Mesodermal cell (in vitro differentiated cells): ENCODE measurements around the gene OPA3.

ENCODE experiments used
- H3K27ac ChIP-seq: 2 replicates; pipeline ENCODE4 v1.7.0; 2013; ENCODE audit warnings: mild to moderate bottlenecking, low read depth, low read length, moderate library complexity; ENCODE audit not compliant: severe bottlenecking
- H3K36me3 ChIP-seq: 2 replicates; pipeline ENCODE4 v1.7.1; 2013; ENCODE audit warnings: mild to moderate bottlenecking, low read length, moderate library complexity; ENCODE audit not compliant: control insufficient read depth, insufficient read depth
- H3K4me1 ChIP-seq: one replicate; pipeline ENCODE4 v1.7.1; 2013; ENCODE audit warnings: mild to moderate bottlenecking, low read length; ENCODE audit not compliant: insufficient read depth, control insufficient read depth, poor library complexity, severe bottlenecking
- H3K4me3 ChIP-seq: 2 replicates; pipeline ENCODE4 v1.7.0; 2013; ENCODE audit warnings: low read length, control low read depth, mild to moderate bottlenecking; ENCODE audit not compliant: insufficient read depth, poor library complexity, severe bottlenecking; ENCODE audit errors: extremely low read depth
- H3K9me3 ChIP-seq: 2 replicates; pipeline ENCODE4 v1.7.1; 2013; ENCODE audit warnings: mild to moderate bottlenecking, low read length, moderate library complexity; ENCODE audit not compliant: control insufficient read depth
- WGBS, 2 experiments: methylation state at CpG; one replicate each; pipeline ENCODE4 v1.1.5; 2013; ENCODE audit warnings: missing lambda C conversion rate in 2 of 2; ENCODE audit not compliant: insufficient coverage in 2 of 2; 5-methylcytosine and 5-hydroxymethylcytosine counted together

The OPA3 gene

DNA sequence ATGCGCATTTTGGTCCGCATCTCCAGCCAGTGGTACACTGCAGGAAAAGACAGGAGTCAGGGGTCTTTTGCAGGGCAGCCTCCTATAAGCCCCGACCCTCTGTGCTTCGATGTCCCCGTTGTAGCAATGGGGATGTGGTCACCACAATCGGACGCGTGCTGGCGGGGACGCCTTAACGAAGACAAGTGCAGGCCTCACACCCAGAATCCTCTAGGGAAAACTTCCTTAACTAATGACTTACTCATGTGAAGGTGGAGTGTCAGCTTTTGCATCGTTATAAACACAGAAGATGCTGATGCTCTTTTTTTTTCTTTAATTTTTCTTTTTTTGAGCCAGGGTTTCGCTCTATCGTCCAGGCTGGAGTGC is 55.2 kb downstream of the OPA3 start:
- peaks cover 55% of the 10 kb centered on the region for H3K36me3 ChIP-seq
- peaks cover 15% of the 10 kb centered on the region for H3K9me3 ChIP-seq
- no peak overlapping the region for H3K4me3 ChIP-seq
- no peaks in the 10 kb centered on the region for H3K4me1 ChIP-seq
- 91 to 97% methylated on average over 5 to 14 of the region's 14 CpGs for WGBS, 2 experiments
- no peak overlapping the region for H3K27ac ChIP-seq

DNA sequence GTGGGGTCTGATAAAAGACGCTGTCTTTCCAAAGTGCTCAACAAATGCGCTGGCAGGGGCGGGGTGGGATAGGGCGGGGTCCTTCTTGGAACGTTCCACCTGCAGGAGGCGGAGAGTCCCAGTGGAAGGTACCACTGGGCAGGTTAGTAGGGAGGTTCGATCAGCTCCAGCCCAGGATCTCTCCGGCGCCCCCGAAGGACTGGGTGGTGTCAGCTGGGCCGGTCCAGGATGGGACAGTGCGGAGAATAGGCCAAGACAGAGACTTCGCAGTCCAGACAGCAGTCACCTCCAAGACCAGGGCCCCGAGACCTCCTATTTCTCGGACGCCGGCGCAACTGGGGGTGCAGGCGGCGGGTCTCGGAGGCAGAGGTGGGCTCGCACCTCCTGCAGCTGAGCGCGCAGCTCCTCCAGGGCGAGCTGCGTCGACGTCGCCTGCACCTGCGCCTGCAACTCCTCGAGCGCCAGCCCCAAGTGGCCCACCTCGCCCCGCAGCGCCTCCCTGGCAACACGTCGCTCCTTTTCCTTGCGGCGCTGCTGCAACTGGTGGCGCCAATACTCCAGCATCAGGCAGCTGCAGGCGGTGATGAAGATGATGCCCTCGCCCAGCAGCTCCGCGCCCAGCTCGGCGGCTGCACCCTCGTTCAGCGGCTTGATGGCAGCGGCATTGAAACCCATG is 55.7 kb downstream of the OPA3 start:
- no peaks in the 10 kb centered on the region for H3K4me1 ChIP-seq
- no peak overlapping the region for H3K27ac ChIP-seq
- peaks cover 60% of the 10 kb centered on the region for H3K36me3 ChIP-seq
- WGBS, 2 experiments = 92 to 93% methylated on average over 48 to 49 of the region's 49 CpGs
- H3K9me3 ChIP-seq = peaks cover 15% of the 10 kb centered on the region
- H3K4me3 ChIP-seq = no peak overlapping the region

DNA sequence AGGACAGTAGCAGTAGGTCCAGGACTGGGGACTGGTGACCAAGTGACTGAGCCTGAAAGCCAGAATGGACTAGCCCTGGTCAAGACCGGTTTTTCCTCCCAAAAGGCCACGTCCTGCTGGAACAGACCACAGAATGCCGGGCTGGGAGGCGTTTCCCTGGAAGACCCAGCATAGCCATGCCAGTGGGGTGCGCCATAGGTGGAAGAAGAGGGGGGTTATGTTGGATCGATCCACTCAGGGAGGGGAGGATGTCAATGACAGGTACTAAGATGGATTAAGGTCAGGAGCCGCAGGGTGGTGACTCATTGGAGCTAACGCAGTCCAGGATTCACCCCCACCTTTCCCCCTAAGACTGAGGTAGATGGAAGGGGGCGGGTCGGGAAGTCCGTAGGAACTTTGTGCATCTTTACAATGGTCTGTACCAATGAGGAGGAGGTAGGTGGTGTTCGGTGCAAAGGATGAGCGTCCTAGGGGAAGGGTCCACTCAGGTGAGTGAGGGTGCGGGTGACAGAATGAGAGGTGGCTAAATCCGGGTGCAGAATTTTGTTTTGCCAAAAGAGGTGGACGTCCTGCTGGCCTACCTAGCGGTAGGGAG is 56.4 kb downstream of the OPA3 start:
- H3K27ac ChIP-seq = no peak overlapping the region
- H3K36me3 ChIP-seq = peaks cover 66% of the 10 kb centered on the region
- 86 to 88% methylated on average over 12 to 15 of the region's 17 CpGs for WGBS, 2 experiments
- H3K9me3 ChIP-seq = peaks cover 15% of the 10 kb centered on the region
- H3K4me3 ChIP-seq = no peak overlapping the region
- no peaks in the 10 kb centered on the region for H3K4me1 ChIP-seq

DNA sequence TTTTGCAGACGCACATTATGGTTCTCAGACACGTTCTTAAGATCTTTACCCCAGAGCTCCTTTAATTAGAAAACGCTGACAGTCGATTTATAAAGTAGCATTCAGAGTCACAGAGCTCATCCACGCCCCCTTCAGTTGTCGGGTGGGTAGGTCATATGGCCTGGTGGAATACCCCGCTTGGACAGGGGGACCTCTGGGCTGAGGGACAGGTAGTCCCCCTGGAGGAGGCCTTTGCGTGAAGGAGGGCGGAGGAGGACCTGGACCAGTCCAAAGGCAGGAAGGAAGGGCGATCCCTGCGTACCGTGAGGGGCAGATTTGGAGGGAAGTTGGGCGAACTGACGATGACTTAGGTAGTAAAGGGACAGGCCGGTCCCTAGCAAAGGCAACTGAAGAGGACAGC is 56.9 kb downstream of the OPA3 start:
- H3K4me1 ChIP-seq = no peaks in the 10 kb centered on the region
- peaks cover 15% of the 10 kb centered on the region for H3K9me3 ChIP-seq
- no peak overlapping the region for H3K4me3 ChIP-seq
- H3K27ac ChIP-seq = no peak overlapping the region
- H3K36me3 ChIP-seq = peaks cover 71% of the 10 kb centered on the region
- WGBS, 2 experiments = 96 to 97% methylated on average over 14 to 15 of the region's 15 CpGs

DNA sequence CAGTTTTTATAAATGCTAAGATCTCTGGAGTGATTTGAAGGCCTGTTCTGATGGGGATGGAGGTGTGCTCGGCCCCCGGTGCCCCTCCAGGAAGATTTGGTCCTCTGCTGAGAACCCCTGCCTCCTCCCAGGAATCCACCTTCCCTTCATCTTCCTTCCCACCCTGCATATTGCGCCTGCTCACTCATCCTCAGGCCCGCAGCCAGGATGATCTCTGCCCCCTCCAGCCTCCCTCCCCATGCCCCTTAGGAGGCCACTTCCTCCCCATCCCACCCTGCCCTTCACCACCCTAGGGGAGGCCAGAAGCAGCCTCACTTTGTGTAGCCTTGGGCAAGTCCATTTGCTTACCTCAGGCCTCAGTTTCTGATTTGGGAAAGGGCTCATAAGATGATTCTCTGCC is 57.6 kb downstream of the OPA3 start:
- Histone ChIP-seq H3K27ac (no peak overlapping the region), H3K4me3 (no peak overlapping the region), H3K9me3 (peaks cover 12% of the 10 kb centered on the region), H3K4me1 (no peaks in the 10 kb centered on the region), H3K36me3 (peaks cover 79% of the 10 kb centered on the region)
- 97 to 100% methylated on average over 1 to 3 of the region's 4 CpGs for WGBS, 2 experiments

DNA sequence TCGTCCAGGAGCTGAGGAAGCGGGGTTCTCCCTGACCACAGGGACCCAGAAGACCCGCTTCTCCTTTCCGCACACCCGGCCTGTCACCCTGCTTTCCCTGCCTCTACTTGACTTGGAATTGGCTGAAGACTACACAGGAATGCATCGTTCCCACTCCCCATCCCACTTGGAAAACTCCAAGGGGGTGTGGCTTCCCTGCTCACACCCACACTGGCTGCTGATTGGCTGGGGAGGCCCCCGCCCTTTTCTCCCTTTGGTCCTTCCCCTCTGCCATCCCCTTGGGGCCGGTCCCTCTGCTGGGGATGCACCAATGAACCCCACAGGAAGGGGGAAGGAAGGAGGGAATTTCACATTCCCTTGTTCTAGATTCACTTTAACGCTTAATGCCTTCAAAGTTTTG is 58.5 kb downstream of the OPA3 start:
- Histone ChIP-seq H3K27ac (no peak overlapping the region), H3K4me1 (no peaks in the 10 kb centered on the region), H3K4me3 (no peak overlapping the region), H3K9me3 (peaks cover 4% of the 10 kb centered on the region), H3K36me3 (peaks cover 87% of the 10 kb centered on the region)
- WGBS, 2 experiments = 92 to 100% methylated on average over 3 to 6 of the region's 9 CpGs

DNA sequence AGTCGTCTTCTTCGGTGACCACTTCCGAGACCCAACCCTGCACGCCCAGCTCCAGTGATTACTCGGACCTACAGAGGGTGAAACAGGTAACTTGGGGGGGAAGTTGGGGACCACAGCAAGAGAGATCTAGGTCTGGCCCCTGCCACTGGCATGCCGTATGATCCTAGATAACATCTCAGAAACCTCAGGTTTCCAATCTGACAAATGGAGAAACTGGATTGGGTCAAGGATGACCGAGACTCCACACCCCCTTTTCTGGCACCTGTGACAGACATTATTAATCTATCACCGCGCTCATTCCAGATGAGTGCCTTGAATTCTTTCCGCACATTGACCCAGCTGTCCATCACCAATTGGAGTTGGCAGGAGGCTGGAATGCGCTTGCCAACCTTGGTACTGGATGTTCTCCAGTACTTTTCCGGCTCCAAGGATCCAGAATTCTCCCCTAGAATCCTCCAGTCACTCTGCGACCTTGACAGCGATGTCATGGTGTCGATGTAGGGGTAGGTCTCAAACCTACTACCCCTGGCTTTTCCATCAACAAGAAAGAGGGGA is 60.0 kb downstream of the OPA3 start:
- 95 to 98% methylated on average over 10 to 13 of the region's 15 CpGs for WGBS, 2 experiments
- Histone ChIP-seq H3K27ac (no peak overlapping the region), H3K9me3 (no peaks in the 10 kb centered on the region), H3K4me1 (no peaks in the 10 kb centered on the region), H3K4me3 (no peak overlapping the region), H3K36me3 (peaks cover 99% of the 10 kb centered on the region)

DNA sequence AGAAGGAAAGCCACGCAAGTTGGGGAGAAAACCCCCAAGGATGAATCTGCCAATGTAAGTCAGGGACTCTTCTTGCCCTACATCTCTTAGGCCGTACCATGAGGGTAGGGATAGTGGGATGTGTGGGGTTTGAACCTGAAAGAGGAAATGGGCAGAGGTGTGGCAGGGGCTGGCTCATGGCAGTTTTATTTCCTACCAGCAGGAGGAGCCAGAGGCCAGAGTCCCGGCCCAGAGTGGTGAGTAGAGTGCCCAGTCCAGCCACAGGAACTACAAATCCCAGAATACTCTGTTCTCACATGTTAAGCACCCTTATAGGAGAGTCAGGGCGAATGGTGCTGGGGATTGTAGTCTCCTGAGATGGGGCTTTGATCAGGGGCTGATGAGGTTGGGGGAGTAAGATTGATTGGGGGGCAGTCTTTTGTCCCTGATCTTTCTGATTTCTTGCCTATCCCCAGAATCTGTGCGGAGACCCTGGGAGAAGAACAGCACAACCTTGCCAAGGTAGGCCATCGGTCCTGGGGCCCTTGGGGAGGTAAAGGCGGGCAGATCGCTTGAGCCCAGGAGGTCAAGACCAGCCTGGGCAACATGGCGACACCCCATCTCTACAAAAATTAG is 60.9 kb downstream of the OPA3 start:
- Histone ChIP-seq H3K36me3 (peaks cover 97% of the 10 kb centered on the region), H3K4me3 (no peak overlapping the region), H3K27ac (peak overlapping the region; percentile 13), H3K9me3 (no peaks in the 10 kb centered on the region), H3K4me1 (no peaks in the 10 kb centered on the region)
- WGBS, 2 experiments = 80 to 83% methylated on average over 1 to 6 of the region's 9 CpGs

DNA sequence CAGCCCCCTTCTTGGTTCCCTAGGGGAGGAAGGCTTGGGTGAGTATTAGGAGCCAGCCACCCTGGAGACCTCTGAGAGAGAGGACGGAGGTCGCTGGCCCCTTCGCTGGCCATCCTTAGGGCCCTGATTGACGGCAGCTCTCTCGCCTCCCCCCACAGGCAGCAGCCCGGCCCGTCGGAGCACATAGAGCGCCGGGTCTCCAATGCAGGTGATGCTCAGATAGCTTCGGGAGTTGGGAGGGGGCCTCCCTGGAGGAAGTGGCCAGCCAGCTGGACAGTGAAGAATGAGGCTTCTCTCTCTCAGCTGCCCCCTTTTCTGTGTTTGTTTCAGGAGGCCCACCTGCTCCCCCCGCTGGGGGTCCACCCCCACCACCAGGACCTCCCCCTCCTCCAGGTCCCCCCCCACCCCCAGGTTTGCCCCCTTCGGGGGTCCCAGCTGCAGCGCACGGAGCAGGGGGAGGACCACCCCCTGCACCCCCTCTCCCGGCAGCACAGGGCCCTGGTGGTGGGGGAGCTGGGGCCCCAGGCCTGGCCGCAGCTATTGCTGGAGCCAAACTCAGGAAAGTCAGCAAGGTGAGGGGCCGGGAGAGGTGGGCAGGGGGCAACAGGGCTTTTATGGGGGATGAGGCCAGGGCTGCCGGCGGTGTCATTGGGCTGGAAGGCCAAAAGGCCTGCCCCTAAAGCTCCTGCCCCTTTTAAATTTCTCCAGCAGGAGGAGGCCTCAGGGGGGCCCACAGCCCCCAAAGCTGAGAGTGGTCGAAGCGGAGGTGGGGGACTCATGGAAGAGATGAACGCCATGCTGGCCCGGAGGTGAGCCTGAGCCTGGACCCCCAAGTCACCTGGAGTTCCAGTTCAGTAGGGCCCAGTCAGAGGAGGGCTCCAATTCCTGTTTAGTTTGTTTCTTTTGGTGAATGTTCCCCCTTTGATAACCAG is 62.3 kb downstream of the OPA3 start:
- no peak overlapping the region for H3K4me3 ChIP-seq

DNA sequence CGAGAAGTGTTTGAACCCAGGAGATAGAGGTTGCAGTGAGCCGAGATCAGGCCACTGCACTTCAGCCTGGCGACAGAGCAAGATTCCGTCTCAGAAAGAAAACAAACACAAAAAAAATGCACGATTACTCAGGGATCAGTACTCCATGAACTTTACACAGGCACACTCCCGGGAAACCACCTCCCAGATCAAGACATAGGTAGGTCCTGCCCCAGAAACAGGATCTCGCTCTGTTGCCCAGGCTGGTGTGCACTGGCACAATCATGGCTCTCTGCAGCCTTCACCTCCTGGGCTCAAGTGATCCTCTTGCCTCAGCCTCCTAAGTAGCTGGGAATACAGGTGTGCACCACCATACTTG is 66.2 kb downstream of the OPA3 start:
- Histone ChIP-seq H3K4me1 (peaks cover 8% of the 10 kb centered on the region), H3K27ac (no peak overlapping the region), H3K36me3 (peaks cover 91% of the 10 kb centered on the region), H3K4me3 (no peak overlapping the region), H3K9me3 (no peaks in the 10 kb centered on the region)
- WGBS, 2 experiments = 95 to 100% methylated on average over 6 to 7 of the region's 7 CpGs

More for the DNA sequence above, 62.3 kb downstream of the OPA3 start:
- no peaks in the 10 kb centered on the region for H3K9me3 ChIP-seq
- H3K27ac ChIP-seq = no peak overlapping the region
- H3K36me3 ChIP-seq = peaks cover 94% of the 10 kb centered on the region
- no peaks in the 10 kb centered on the region for H3K4me1 ChIP-seq
- 93 to 96% methylated on average over 14 to 16 of the region's 24 CpGs for WGBS, 2 experiments
